ENCODE measurements around the gene KLRB1.
"Not testable (repeated sequence)": the region's sequence is repeated elsewhere in the genome, so short reads cannot be mapped to it uniquely, and the experiment has no call there.

KLRB1 gene

DNA sequence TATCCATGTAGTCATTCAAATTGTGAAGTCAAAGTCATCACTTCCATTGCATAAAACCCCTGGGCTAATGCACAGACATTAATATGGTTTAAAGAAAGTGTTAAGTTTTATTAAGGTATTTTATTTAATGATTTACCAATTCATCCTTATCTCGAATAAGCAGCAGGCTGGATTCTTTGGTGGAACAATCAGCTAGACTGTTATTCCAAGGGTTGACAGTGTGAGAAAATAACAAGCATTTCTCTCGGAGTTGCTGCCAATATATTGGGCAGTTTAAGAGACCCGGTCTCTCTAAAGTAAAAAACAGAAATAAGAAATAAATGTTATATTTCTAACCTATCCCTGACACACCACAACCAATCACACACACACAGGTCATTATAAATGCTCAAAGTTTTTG, 9.4 kb downstream of the KLRB1 start:
- TF ChIP-seq, protein P1, sequence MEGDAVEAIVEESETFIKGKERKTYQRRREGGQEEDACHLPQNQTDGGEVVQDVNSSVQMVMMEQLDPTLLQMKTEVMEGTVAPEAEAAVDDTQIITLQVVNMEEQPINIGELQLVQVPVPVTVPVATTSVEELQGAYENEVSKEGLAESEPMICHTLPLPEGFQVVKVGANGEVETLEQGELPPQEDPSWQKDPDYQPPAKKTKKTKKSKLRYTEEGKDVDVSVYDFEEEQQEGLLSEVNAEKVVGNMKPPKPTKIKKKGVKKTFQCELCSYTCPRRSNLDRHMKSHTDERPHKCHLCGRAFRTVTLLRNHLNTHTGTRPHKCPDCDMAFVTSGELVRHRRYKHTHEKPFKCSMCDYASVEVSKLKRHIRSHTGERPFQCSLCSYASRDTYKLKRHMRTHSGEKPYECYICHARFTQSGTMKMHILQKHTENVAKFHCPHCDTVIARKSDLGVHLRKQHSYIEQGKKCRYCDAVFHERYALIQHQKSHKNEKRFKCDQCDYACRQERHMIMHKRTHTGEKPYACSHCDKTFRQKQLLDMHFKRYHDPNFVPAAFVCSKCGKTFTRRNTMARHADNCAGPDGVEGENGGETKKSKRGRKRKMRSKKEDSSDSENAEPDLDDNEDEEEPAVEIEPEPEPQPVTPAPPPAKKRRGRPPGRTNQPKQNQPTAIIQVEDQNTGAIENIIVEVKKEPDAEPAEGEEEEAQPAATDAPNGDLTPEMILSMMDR (IDR thresholded peaks at IDR 0.05; ENCODE audit: extremely low read depth, missing control alignments): no peak

DNA sequence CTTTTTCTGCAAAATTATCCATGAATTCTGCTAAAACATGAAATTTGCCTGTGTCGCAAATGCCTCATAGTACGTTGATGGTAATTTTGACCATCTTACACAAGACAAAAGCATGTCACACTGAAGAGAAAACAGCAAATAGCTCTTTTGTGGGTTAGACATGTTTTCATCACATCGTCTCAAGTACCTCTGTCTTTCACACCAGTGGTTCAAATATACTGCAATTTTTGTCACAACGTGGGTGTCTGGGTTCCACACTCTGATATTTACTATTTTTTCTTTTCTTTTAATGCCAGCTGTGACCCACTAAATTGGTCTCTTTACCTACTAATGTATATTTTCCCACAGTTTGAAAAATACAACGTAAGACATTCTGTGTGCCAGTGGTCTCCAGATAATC, 10.4 kb downstream of the KLRB1 start:
- no peak for DNase-seq (ENCODE audit: low spot score)
- TF ChIP-seq, protein P1 (IDR thresholded peaks at IDR 0.05; ENCODE audit: extremely low read depth, missing control alignments): no peak

More for the DNA sequence above, 9.4 kb downstream of the KLRB1 start:
- DNase-seq (ENCODE audit: low spot score): no peak

DNA sequence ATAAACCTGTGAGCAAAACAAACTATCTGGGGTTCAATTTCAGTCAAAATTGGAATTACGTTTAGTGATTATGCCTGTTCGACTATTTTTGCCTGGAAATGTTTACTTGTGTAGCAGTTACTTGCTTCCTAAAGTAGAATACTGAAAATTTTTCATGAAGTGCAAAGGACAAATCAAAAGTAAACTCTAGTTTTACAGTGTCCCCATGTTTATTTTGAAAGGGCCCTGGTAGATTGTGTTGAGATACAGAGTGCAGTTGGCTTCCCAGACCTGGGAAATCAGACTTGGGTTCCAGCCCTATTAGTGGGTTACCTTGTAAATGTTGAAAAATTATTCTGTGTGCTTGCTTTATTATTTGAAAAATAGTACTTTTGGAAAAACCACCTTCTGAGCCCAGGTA, 17.3 kb downstream of the KLRB1 start:
- no peak for DNase-seq (ENCODE audit: low spot score)
- TF ChIP-seq, protein P1 (IDR thresholded peaks at IDR 0.05; ENCODE audit: extremely low read depth, missing control alignments): no peak

DNA sequence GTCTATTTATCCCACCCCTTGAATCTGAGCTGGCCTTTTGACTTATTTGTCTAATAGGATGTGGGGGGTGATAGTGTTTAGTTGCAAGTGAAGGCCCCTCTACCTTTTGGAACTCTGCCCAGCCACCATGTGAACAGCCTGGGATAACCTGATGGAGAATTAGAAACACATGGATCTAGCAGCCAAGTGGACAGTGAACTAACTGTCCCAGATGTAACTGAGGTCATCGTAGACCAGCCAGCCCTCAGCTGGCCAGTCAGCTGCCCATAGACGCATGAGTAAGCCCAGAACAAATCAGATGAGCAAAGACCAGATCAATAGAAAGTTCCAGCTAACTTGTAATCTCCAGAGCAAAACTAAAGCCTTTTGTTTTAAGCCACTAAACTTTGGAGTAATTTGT, 19.0 kb downstream of the KLRB1 start:
- DNase-seq (ENCODE audit: low spot score): no peak
- TF ChIP-seq, protein P1 (IDR thresholded peaks at IDR 0.05; ENCODE audit: extremely low read depth, missing control alignments): no peak

DNA sequence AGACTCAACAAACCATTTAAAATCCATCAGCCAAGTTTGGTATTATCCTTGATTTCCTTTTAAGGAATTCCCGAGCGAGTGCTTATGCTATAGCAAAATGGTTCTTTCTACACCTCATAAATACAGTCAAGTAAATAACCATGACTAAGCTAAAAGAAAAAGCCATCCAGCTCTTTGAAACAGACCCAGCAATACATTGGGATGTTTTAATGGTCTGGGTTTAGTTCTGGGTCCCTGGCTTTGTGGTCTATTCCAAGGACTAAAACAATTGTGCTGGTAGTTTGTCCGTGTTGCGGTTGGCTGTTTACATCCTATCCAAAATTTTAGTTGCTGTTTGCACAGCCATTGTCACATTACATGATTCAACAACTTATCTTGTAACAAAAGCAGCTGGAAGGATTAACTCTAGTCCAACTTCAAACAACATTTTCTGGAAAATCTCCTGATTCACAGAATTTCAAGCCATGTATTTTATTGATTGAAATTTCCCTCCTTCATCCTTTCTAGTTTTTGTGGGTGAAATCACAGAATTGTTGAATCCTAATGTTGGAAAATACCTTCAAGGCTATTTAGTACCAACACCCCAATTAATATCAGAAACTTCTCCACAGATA, 19.6 kb downstream of the KLRB1 start:
- TF ChIP-seq, protein P1 (IDR thresholded peaks at IDR 0.05; ENCODE audit: extremely low read depth, missing control alignments): no peak
- DNase-seq (ENCODE audit: low spot score): no peak

DNA sequence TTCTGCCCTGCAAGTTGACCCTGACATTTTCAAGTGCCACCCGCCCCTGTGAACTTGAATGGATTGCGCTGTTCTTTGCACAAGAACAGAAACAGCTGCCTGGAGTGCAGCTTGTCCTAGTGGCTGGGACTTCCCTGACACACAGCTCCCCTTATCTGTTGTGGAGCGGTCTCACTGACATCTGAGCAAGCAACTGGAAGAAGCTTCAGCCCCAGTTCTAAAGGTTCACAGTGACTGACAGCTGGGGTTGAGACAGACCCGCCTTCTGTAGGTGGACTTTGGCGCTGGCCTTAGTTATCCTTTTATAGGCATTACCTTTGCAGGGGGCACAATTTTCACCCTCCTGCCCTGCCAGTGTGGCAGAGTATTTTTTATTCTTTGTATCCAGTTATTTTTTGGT, 30.0 kb downstream of the KLRB1 start:
- DNase-seq (ENCODE audit: low spot score): not testable (repeated sequence)

DNA sequence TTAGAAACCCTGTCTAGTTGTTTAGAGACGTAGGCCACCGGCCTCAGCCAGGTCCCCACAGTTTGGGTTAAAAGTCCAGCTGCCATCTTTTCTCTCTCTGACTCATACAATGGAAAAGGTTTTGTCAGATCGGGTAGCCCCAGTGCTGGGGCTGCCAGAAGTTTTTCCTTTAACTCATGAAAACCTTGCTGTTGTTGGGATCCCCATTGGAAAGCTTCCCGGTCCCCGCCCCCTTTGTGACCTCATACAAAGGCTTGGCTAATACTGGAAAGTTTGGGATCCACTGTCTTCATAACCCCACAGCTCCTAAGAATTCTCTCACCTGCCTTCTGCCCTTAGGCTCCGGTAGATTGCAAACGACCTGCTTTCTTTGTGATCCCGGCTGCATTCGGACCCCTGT, 40.6 kb downstream of the KLRB1 start:
- DNase-seq (ENCODE audit: low spot score): not testable (repeated sequence)

DNA sequence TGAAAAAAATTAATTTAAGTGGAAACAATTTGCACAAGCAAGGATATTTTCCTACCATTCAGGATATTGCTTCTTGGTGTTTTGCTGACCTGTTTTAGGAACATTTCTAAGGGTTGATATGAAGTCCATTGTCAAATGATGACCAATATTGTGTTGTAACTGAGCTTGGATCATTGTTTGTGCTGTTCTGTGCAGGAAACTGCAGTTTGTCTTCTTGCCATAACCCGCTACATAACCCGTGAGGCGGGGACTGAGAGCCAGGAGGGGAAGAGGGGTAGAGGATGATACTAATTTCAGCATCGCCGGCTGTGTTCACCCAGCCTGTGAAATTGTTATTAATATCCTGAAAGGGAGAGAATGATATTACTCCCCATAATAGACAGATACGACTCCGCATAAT, 41.6 kb downstream of the KLRB1 start:
- DNase-seq (ENCODE audit: low spot score): not testable (repeated sequence)

DNA sequence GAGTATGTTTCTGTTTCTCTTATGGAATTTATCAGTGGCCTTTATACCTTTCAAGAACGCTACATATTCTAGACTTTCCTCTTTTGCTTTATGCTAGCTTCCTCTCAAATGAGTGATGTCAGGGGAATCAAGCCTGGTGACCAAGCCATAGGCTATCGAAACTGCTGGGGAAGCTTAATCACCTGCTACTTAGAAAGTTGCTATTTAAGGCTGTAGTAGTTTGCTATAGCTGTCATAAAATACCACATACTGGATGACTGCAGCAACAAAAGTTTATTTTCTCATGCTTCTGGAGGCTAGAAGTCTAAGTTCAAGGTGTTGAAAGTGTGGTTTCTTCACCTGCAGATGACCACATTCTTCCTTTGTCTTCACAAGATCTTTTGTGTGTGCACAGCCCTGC, 43.3 kb downstream of the KLRB1 start:
- not testable (repeated sequence) for DNase-seq (ENCODE audit: low spot score)

DNA sequence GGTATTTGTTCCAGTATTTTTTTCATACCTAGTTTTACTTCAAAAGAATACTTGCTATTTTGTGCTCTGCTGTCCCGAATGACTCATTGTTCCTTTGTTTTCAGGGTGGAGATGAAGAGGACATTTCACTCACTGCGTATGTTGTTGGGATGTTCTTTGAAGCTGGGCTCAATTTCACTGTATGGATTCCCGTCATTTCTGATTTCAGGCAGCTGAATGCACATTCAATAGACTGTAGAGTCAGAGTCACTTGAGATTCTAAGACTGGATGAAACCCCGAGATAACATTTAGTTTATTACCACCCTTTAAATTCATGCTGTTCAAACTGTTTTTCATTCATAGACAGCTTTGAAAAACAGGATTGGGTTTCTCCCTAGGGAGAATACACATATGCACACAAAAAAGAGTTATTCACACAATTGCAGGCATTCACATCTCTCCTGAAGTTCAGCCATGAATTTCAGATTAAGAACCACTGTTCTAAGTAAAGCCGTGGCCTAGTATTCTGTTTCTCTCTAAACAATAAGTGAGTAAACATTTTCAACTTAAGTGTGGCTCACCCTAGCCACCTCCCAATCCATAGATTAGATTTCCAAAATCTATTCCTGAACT, 44.8 kb downstream of the KLRB1 start:
- DNase-seq (ENCODE audit: low spot score): not testable (repeated sequence)

DNA sequence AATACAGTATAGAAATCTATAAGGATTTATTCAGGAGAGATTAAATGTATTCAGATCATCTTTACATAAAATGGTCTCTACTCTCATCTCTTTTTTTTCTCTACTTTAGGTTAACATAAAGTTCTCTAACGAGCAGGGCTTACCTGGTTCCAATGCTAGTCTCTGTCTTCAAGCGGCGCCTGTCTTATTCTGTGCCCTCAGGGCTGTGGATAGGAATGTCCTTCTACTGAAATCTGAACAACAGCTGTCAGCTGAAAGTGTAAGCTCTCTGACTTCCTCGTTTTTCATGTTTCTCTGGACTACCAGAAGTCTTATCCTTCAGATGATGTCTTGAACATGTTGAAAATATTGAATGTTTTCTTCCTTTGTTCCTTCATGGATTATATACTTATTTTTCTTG, 62.2 kb downstream of the KLRB1 start:
- DNase-seq (ENCODE audit: low spot score): not testable (repeated sequence)
